ENCODE data around the gene CLCN3.

Gene CLCN3

DNA sequence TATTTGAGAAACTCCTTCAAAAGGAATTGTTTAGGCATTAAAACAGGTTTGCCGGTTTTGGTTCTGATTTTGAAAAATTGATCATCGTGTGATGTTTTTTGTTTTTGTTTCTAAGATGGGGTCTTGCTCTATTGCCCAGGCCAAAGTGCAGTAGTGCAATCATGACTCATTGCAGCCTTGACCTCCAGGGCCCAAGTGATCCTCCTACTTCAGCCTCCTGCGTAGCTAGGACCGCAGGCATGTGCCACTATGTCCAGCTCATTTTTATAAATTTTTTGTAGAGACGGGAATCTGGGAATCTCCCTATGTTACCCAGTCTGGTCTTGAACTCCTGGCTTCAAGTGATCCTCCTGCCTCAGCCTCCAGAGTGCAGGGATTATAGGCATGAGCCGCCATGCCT, 35.0 kb downstream of the CLCN3 start:
- no peak overlapping the region for H3K4me2 ChIP-seq (ENCODE audit: low read depth, low read length)
- no peak overlapping the region for H3K9ac ChIP-seq (ENCODE audit: low read length)
- no peak for DNase-seq
- H2AFZ ChIP-seq (ENCODE audit: low read length): no peak overlapping the region
- no peaks in the 10 kb centered on the region for H3K9me2 ChIP-seq (replicated peaks; ENCODE audit: insufficient read depth, low read length)
- H3F3A ChIP-seq (ENCODE audit: insufficient read depth, low read length): no peaks in the 10 kb centered on the region
- peaks cover 27% of the 10 kb centered on the region for H3K79me2 ChIP-seq (ENCODE audit: low read length)
- TF ChIP-seq EZH2phosphoT487 (IDR thresholded peaks at IDR 0.05; ENCODE audit: low read length): no peak
- no peak for TF ChIP-seq EZH2 (optimal IDR thresholded peaks at IDR 0.05; ENCODE audit: low read depth, low read length)
- no peak for TF ChIP-seq CTCF (IDR thresholded peaks at IDR 0.05; ENCODE audit: low read length)
- peaks cover 4% of the 10 kb centered on the region; the same call in 1 of the 2 replicates for H4K20me1 ChIP-seq (ENCODE audit: insufficient read depth, low read length)
- H3K36me3 ChIP-seq (replicated peaks; ENCODE audit: insufficient read depth, low read length): no peaks in the 10 kb centered on the region
- no peaks in the 10 kb centered on the region for H3K27me3 ChIP-seq (replicated peaks; ENCODE audit: insufficient read depth, low read length)
- H3K4me1 ChIP-seq (ENCODE audit: low read length): no peaks in the 10 kb centered on the region
- H3K4me3 ChIP-seq (ENCODE audit: low read length): no peak overlapping the region
- no peak overlapping the region for H3K27ac ChIP-seq (ENCODE audit: low read length)
- H3K9me3 ChIP-seq (replicated peaks; ENCODE audit: insufficient read depth, low read length): no peaks in the 10 kb centered on the region

DNA sequence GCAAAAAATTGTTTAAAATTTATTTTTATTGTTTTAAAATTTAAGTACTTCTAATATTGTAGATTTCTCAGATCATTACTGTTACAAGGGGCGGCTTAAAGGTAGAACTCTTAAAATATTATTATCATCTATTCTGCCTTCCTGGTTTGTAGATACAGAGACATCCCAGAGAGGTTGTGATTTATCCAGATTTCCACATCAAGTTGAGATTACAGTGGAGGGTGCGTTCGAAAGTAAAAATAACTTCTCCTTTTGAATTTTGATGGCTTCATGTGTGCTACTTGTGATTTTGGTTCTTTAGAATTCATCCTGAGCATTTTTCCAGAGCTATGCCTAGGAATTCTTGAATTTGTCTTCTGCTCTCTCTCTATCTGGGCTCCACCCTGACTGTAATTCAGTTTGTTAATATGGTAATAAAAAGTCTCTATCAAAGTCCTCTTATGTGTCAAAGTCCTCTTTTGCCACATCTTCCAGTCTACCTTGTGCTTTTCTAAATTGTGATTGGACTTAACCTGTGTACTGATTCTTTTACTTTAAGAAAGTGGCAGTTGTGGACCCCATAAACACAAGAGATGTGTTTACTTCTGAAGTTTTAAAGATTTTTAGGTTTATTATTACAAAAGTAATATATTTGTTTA, 37.2 kb downstream of the CLCN3 start:
- H3K4me2 ChIP-seq (ENCODE audit: low read depth, low read length): no peak overlapping the region
- no peaks in the 10 kb centered on the region for H3K27me3 ChIP-seq (replicated peaks; ENCODE audit: insufficient read depth, low read length)
- H3K79me2 ChIP-seq (ENCODE audit: low read length): peaks cover 32% of the 10 kb centered on the region
- DNase-seq: no peak
- no peak overlapping the region for H2AFZ ChIP-seq (ENCODE audit: low read length)
- H3K4me3 ChIP-seq (ENCODE audit: low read length): no peak overlapping the region
- H4K20me1 ChIP-seq (ENCODE audit: insufficient read depth, low read length): peaks cover 4% of the 10 kb centered on the region; the same call in 1 of the 2 replicates
- no peaks in the 10 kb centered on the region for H3K9me3 ChIP-seq (replicated peaks; ENCODE audit: insufficient read depth, low read length)
- TF ChIP-seq CTCF (IDR thresholded peaks at IDR 0.05; ENCODE audit: low read length) (no peak), EZH2 (optimal IDR thresholded peaks at IDR 0.05; ENCODE audit: low read depth, low read length) (no peak), EZH2phosphoT487 (IDR thresholded peaks at IDR 0.05; ENCODE audit: low read length) (no peak)
- H3K4me1 ChIP-seq (ENCODE audit: low read length): no peaks in the 10 kb centered on the region
- H3K9me2 ChIP-seq (replicated peaks; ENCODE audit: insufficient read depth, low read length): no peaks in the 10 kb centered on the region
- no peak overlapping the region for H3K27ac ChIP-seq (ENCODE audit: low read length)
- no peak overlapping the region for H3K9ac ChIP-seq (ENCODE audit: low read length)
- no peaks in the 10 kb centered on the region for H3K36me3 ChIP-seq (replicated peaks; ENCODE audit: insufficient read depth, low read length)
- no peaks in the 10 kb centered on the region for H3F3A ChIP-seq (ENCODE audit: insufficient read depth, low read length)

DNA sequence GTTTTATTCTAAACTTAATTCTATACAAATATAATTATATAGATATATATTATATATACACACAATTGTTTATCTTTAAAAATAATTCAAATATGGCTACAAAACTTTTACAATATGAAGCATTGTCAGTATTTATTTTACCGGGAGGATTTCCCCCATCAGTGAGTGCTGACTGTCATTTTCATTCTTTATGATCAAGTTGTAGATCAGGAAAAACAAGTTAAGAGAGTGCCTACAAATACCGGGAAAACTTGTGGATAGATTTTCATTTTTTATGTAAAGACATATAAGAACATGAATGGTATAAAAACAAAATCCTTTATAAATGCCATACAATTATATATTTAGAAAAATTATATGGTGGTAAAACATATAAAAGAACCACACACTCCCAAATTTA, 37.8 kb downstream of the CLCN3 start:
- Histone ChIP-seq H3K27ac (ENCODE audit: low read length) (no peak overlapping the region), H3K79me2 (ENCODE audit: low read length) (peaks cover 26% of the 10 kb centered on the region), H3K27me3 (replicated peaks; ENCODE audit: insufficient read depth, low read length) (no peaks in the 10 kb centered on the region), H3K9ac (ENCODE audit: low read length) (no peak overlapping the region), H3K36me3 (replicated peaks; ENCODE audit: insufficient read depth, low read length) (no peaks in the 10 kb centered on the region), H3K4me2 (ENCODE audit: low read depth, low read length) (no peak overlapping the region), H2AFZ (ENCODE audit: low read length) (no peak overlapping the region), H3K4me3 (ENCODE audit: low read length) (no peak overlapping the region), H3F3A (ENCODE audit: insufficient read depth, low read length) (no peaks in the 10 kb centered on the region), H3K4me1 (ENCODE audit: low read length) (no peaks in the 10 kb centered on the region), H3K9me3 (replicated peaks; ENCODE audit: insufficient read depth, low read length) (no peaks in the 10 kb centered on the region), H3K9me2 (replicated peaks; ENCODE audit: insufficient read depth, low read length) (no peaks in the 10 kb centered on the region), H4K20me1 (ENCODE audit: insufficient read depth, low read length) (peaks cover 4% of the 10 kb centered on the region; the same call in 1 of the 2 replicates)
- TF ChIP-seq EZH2 (optimal IDR thresholded peaks at IDR 0.05; ENCODE audit: low read depth, low read length) (no peak), EZH2phosphoT487 (IDR thresholded peaks at IDR 0.05; ENCODE audit: low read length) (no peak), CTCF (IDR thresholded peaks at IDR 0.05; ENCODE audit: low read length) (no peak)
- DNase-seq: no peak
